ENCODE results near the gene NSMF. TPM values are rescaled to one million over a fixed set of nuclear protein-coding genes. Genes with fewer than 3 reads are reported as not detected.
"Not testable (repeated sequence)": the region's sequence is repeated elsewhere in the genome, so short reads cannot be mapped to it uniquely, and the experiment has no call there.

Gene NSMF
- total RNA-seq, 1 experiment from 2014 or later, result 36.4 TPM

DNA sequence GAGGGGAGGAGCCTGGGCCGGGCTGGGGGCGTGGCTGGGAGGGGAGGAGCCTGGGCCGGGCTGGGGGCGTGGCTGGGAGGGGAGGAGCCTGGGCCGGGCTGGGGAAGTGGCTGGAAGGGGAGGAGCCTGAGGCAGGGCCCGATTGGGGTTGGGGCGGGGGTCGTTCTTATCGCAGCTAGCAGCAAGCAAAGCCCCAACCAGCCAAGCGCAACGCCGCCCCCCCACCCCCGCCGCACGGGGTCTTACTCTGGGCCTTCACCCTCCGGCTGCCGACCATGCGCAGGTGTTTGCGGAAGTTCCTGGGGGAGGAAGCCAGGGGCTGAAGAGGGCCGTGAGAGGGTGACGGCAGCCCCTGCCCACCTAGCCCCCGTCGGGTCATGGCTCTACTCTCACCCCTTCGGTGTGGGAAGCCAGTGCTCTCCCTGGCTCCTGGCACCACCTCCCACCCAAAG, 5.0 kb downstream of the NSMF start:
- peaks cover 45% of the 10 kb centered on the region for H3K4me1 ChIP-seq (ENCODE audit: low read length)
- H4K20me1 ChIP-seq (ENCODE audit: insufficient read depth, low read depth, low read length), result peaks cover 27% of the 10 kb centered on the region
- peak overlapping the region; percentile 90 for H3K27ac ChIP-seq (ENCODE audit: low read length)
- H2AFZ ChIP-seq (ENCODE audit: low read length), result no peak overlapping the region
- H3K9ac ChIP-seq (ENCODE audit: low read length), result peak overlapping the region; percentile 76
- H3K27me3 ChIP-seq (ENCODE audit: low read length), result no peaks in the 10 kb centered on the region
- H3K9me3 ChIP-seq (ENCODE audit: low read length), result no peaks in the 10 kb centered on the region
- peak overlapping the region; percentile 71 for H3K4me3 ChIP-seq (ENCODE audit: low read length)
- peaks cover 12% of the 10 kb centered on the region for H3K36me3 ChIP-seq (ENCODE audit: insufficient read depth, low read length)
- peaks cover 16% of the 10 kb centered on the region for H3K79me2 ChIP-seq (ENCODE audit: low read length)
- peak; percentile 85 for DNase-seq
- H3K4me2 ChIP-seq (ENCODE audit: low read depth, low read length, poor library complexity, severe bottlenecking), result peak overlapping the region; percentile 64
- H3K9me2 ChIP-seq (replicated peaks; ENCODE audit: insufficient read depth, low read length), result no peaks in the 10 kb centered on the region

DNA sequence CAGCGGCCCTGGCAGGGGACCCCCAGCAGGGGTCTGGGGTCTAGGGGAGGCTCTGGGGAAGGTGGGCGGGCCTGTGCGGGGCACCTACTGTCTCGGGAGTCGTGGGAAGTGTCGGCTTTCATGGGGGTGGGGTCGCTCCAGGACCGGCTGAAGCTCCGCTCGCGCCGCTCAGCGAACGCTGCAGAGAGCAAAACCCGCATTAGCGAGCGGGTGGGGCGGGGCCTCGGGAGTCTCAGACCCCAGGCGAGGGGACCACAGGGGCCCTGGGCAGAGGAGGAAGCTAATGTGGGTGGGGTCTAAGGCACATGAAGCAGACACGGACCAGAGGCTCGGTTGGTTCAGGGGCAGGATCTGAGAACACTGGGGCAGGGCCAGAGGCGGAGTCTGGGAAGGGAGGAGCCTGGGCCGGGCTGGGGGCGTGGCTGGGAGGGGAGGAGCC, 5.5 kb downstream of the NSMF start:
- H3K9ac ChIP-seq (ENCODE audit: low read length), result no peak overlapping the region
- DNase-seq, result peak; percentile 85
- H3K9me3 ChIP-seq (ENCODE audit: low read length), result no peaks in the 10 kb centered on the region
- no peaks in the 10 kb centered on the region for H3K27me3 ChIP-seq (ENCODE audit: low read length)
- no peaks in the 10 kb centered on the region for H3K9me2 ChIP-seq (replicated peaks; ENCODE audit: insufficient read depth, low read length)
- H3K4me3 ChIP-seq (ENCODE audit: low read length), result no peak overlapping the region
- peaks cover 12% of the 10 kb centered on the region for H3K36me3 ChIP-seq (ENCODE audit: insufficient read depth, low read length)
- no peak overlapping the region for H3K27ac ChIP-seq (ENCODE audit: low read length)
- H3K4me1 ChIP-seq (ENCODE audit: low read length), result peaks cover 45% of the 10 kb centered on the region
- peaks cover 27% of the 10 kb centered on the region for H4K20me1 ChIP-seq (ENCODE audit: insufficient read depth, low read depth, low read length)
- no peak overlapping the region for H3K4me2 ChIP-seq (ENCODE audit: low read depth, low read length, poor library complexity, severe bottlenecking)
- H3K79me2 ChIP-seq (ENCODE audit: low read length), result peaks cover 14% of the 10 kb centered on the region
- no peak overlapping the region for H2AFZ ChIP-seq (ENCODE audit: low read length)

DNA sequence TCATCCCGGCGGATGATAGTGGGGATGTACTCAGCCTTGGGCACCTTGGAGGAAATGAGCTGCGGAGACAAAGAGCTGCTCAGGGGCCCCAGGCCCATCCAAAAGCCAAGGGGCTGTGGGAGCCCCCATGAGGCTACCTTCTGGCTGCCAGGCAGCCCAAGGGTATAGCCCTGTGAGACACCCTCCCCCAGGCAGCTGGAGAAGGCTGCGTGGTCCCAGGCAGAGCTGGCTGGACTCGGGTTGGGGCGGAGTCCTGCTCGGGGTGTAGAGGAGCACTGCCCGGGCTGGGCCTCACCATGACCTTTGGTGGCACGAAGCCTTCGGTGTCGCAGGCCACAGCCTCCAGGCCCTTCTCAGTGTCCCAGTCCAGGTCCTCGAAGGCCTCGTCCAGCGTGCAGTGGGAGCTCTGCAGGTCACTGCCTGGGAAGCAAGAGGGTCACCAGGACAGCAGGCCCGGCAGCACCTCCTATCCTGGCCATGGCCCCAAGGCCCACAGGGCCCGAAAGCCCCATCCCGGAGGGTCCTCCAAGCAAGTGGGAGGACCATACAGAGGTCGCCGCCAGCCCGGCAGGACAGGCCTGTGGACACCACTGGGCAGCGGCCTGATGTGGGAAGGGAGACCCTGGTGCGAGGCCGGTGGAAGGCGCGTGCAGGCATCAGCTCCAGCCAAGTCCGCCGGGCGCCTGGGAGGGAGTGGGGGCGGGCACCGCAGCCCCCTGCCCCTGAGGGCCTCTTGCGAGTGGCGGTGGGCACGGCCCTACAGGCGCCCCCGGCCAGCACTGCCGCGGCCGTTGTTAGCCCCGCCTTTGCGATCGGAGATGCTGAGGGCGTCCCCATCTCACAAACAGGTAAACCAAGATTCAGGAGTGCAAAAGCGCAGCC, 6.1 kb downstream of the NSMF start:
- Histone ChIP-seq H3K4me1 (ENCODE audit: low read length) (peaks cover 39% of the 10 kb centered on the region), H3K4me3 (ENCODE audit: low read length) (no peak overlapping the region), H3K27me3 (ENCODE audit: low read length) (no peaks in the 10 kb centered on the region), H3K27ac (ENCODE audit: low read length) (no peak overlapping the region), H3K9ac (ENCODE audit: low read length) (no peak overlapping the region), H2AFZ (ENCODE audit: low read length) (no peak overlapping the region), H3K9me2 (replicated peaks; ENCODE audit: insufficient read depth, low read length) (no peaks in the 10 kb centered on the region), H3K79me2 (ENCODE audit: low read length) (peaks cover 8% of the 10 kb centered on the region), H3K36me3 (ENCODE audit: insufficient read depth, low read length) (peaks cover 12% of the 10 kb centered on the region), H4K20me1 (ENCODE audit: insufficient read depth, low read depth, low read length) (peaks cover 21% of the 10 kb centered on the region), H3K9me3 (ENCODE audit: low read length) (no peaks in the 10 kb centered on the region), H3K4me2 (ENCODE audit: low read depth, low read length, poor library complexity, severe bottlenecking) (no peak overlapping the region)
- DNase-seq, result no peak

DNA sequence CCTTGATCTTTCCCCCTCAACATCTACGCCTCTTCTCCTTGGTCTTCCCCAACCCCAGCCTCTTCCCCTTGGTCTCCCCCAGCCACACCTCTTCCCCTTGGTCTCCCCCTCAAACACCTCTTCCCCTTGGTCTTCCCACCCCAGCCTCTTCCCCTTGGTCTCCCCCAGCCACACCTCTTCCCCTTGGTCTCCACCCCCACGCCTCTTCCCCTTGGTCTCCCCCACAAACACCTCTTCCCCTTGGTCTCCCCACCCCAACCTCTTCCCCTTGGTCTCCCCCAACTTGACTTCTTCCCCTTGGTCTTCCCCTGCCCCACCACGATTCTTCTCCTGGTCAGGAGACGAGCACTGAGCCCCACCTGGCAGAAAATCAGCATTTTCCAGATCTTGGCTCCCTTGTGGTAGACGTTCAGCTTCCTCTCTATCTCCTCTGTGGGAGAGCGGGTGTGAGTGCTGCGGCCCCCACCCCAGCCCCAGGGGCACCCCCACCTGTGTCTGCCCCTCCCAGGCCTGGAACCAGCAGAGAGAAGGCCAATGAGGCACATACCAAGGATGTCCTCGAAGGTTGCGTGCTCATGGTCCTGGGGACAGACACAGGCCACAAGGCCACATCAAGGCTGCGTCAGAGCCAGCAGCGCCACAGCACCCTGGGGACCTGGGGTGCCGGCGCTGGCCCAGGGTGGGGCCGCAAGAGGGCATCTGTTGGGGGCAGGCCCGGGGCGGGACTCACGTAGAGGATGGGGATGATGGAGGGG, 7.0 kb downstream of the NSMF start:
- H3K79me2 ChIP-seq (ENCODE audit: low read length), result no peaks in the 10 kb centered on the region
- no peaks in the 10 kb centered on the region for H3K9me2 ChIP-seq (replicated peaks; ENCODE audit: insufficient read depth, low read length)
- H3K27me3 ChIP-seq (ENCODE audit: low read length), result no peaks in the 10 kb centered on the region
- no peak overlapping the region for H3K4me3 ChIP-seq (ENCODE audit: low read length)
- H3K9me3 ChIP-seq (ENCODE audit: low read length), result no peaks in the 10 kb centered on the region
- no peak for DNase-seq
- H3K9ac ChIP-seq (ENCODE audit: low read length), result no peak overlapping the region
- no peak overlapping the region for H3K4me2 ChIP-seq (ENCODE audit: low read depth, low read length, poor library complexity, severe bottlenecking)
- no peak overlapping the region for H3K27ac ChIP-seq (ENCODE audit: low read length)
- H2AFZ ChIP-seq (ENCODE audit: low read length), result no peak overlapping the region
- H3K36me3 ChIP-seq (ENCODE audit: insufficient read depth, low read length), result peaks cover 12% of the 10 kb centered on the region
- H4K20me1 ChIP-seq (ENCODE audit: insufficient read depth, low read depth, low read length), result peaks cover 15% of the 10 kb centered on the region
- peaks cover 31% of the 10 kb centered on the region for H3K4me1 ChIP-seq (ENCODE audit: low read length)

DNA sequence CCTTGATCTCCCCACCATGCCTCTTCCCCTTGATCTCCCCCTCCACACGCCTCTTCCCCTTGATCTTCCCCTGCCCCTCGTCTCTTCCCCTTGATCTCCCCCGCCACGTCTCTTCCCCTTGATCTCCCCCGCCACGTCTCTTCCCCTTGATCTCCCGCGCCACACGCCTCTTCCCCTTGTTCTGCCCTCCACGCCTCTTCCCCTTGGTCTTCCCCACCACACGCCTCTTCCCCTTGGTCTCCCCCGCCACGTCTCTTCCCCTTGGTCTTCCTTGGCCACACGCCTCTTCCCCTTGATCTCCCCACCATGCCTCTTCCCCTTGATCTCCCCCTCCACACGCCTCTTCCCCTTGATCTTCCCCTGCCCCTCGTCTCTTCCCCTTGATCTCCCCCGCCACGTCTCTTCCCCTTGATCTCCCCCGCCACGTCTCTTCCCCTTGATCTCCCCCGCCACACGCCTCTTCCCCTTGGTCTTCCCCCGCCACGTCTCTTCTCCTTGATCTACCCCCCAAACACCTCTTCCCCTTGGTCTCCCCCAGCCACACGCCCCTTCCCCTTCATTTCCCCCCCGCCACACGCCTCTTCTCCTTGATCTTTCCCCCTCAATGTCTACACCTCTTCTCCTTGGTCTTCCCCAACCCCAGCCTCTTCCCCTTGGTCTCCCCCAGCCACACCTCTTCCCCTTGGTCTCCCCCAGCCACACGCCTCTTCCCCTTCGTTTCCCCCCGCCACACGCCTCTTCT, 7.7 kb downstream of the NSMF start:
- not testable (repeated sequence) for H2AFZ ChIP-seq (ENCODE audit: low read length); H3K4me2 ChIP-seq (ENCODE audit: low read depth, low read length, poor library complexity, severe bottlenecking); H3K9me3 ChIP-seq (ENCODE audit: low read length); H3K9me2 ChIP-seq (replicated peaks; ENCODE audit: insufficient read depth, low read length); DNase-seq; H3K79me2 ChIP-seq (ENCODE audit: low read length); H3K27me3 ChIP-seq (ENCODE audit: low read length); H3K27ac ChIP-seq (ENCODE audit: low read length); H3K9ac ChIP-seq (ENCODE audit: low read length); H3K4me3 ChIP-seq (ENCODE audit: low read length)
- Histone ChIP-seq H4K20me1 (ENCODE audit: insufficient read depth, low read depth, low read length) (peaks cover 15% of the 10 kb centered on the region), H3K36me3 (ENCODE audit: insufficient read depth, low read length) (peaks cover 12% of the 10 kb centered on the region), H3K4me1 (ENCODE audit: low read length) (peaks cover 24% of the 10 kb centered on the region)

DNA sequence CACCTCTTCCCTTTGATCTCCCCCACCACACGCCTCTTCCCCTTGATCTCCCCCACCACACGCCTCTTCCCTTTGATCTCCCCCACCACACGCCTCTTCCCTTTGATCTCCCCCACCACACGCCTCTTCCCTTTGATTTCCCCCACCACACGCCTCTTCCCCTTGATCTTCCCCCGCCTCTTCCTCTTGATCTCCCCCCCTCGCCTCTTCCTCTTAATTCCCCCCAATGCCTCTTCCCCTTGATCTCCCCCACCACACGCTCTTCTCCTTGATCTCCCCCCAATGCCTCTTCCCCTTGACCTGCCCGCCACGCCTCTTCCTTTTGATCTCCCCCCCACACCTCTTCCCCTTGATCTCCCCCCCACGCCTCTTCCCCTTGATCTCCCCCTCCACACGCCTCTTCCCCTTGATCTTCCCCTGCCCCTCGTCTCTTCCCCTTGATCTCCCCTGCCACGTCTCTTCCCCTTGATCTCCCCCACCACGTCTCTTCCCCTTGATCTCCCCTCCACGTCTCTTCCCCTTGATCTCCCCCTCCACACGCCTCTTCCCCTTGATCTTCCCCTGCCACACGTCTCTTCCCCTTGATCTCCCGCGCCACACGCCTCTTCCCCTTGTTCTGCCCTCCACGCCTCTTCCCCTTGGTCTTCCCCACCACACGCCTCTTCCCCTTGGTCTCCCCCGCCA, 8.5 kb downstream of the NSMF start:
- H3K9me2 ChIP-seq (replicated peaks; ENCODE audit: insufficient read depth, low read length); H3K79me2 ChIP-seq (ENCODE audit: low read length); H3K9ac ChIP-seq (ENCODE audit: low read length); H3K27ac ChIP-seq (ENCODE audit: low read length); DNase-seq; H3K4me3 ChIP-seq (ENCODE audit: low read length); H3K9me3 ChIP-seq (ENCODE audit: low read length); H3K4me2 ChIP-seq (ENCODE audit: low read depth, low read length, poor library complexity, severe bottlenecking); H3K27me3 ChIP-seq (ENCODE audit: low read length); H2AFZ ChIP-seq (ENCODE audit: low read length): not testable (repeated sequence)
- Histone ChIP-seq H4K20me1 (ENCODE audit: insufficient read depth, low read depth, low read length) (peaks cover 18% of the 10 kb centered on the region), H3K36me3 (ENCODE audit: insufficient read depth, low read length) (peaks cover 12% of the 10 kb centered on the region), H3K4me1 (ENCODE audit: low read length) (peaks cover 20% of the 10 kb centered on the region)

GRCh38 chr9:137449931-137450538, 9.1 kb downstream of the NSMF start:
- Histone ChIP-seq H4K20me1 (ENCODE audit: insufficient read depth, low read depth, low read length) (peaks cover 20% of the 10 kb centered on the region), H3K4me3 (ENCODE audit: low read length) (no peak overlapping the region), H2AFZ (ENCODE audit: low read length) (no peak overlapping the region), H3K27me3 (ENCODE audit: low read length) (no peaks in the 10 kb centered on the region), H3K9me3 (ENCODE audit: low read length) (no peaks in the 10 kb centered on the region), H3K36me3 (ENCODE audit: insufficient read depth, low read length) (peaks cover 12% of the 10 kb centered on the region), H3K4me2 (ENCODE audit: low read depth, low read length, poor library complexity, severe bottlenecking) (no peak overlapping the region), H3K27ac (ENCODE audit: low read length) (no peak overlapping the region), H3K9ac (ENCODE audit: low read length) (no peak overlapping the region), H3K4me1 (ENCODE audit: low read length) (peaks cover 14% of the 10 kb centered on the region), H3K79me2 (ENCODE audit: low read length) (no peaks in the 10 kb centered on the region), H3K9me2 (replicated peaks; ENCODE audit: insufficient read depth, low read length) (no peaks in the 10 kb centered on the region)
- no peak for DNase-seq

Data from Karpas-422 (cell line).